ENCODE data around the gene RTN4IP1.

The RTN4IP1 gene

DNA sequence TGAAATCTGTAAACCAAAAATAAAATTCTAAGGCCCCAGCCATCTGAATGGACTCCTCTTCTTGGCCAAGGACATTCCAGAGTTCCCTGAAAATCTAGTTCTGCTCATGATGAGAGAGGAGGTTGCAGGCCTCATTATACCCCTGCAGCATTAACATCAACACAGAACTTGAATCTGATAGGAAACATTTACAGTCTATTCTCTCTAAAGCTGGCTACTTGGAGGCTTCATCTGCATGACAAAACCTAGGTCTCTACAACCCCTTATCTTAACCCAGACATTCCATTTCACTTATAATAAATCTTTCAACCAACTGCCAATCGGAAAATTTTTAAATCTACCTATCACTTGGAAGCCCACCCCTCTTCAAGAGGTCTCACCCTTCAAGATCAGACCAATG lies 15.7 kb downstream of the RTN4IP1 start:
- Histone ChIP-seq H2AFZ (ENCODE audit: low read depth, low read length, severe bottlenecking) (no peak overlapping the region), H3K4me3 (ENCODE audit: insufficient read depth, low read length, poor library complexity, severe bottlenecking) (no peak overlapping the region), H3K27ac (ENCODE audit: low read depth, low read length) (no peak overlapping the region), H4K20me1 (ENCODE audit: low read depth, low read length) (no peaks in the 10 kb centered on the region), H3K36me3 (ENCODE audit: low read length) (peaks cover 15% of the 10 kb centered on the region; the same call in 1 of the 2 replicates), H3K9ac (ENCODE audit: low read length) (no peak overlapping the region), H3K27me3 (ENCODE audit: low read length) (no peaks in the 10 kb centered on the region), H3K9me3 (ENCODE audit: insufficient read depth, low read length) (no peaks in the 10 kb centered on the region), H3K79me2 (ENCODE audit: insufficient read depth, low read length) (no peaks in the 10 kb centered on the region), H3K9me2 (replicated peaks; ENCODE audit: insufficient read depth, low read length) (no peaks in the 10 kb centered on the region), H3K4me2 (ENCODE audit: low read depth, low read length, poor library complexity, severe bottlenecking) (no peak overlapping the region), H3F3A (ENCODE audit: insufficient read depth) (no peaks in the 10 kb centered on the region; the same call in 1 of the 2 replicates)
- no peak for TF ChIP-seq EZH2phosphoT487 (conservative IDR thresholded peaks at IDR 0.05; ENCODE audit: low read length)
- TF ChIP-seq, protein P1, sequence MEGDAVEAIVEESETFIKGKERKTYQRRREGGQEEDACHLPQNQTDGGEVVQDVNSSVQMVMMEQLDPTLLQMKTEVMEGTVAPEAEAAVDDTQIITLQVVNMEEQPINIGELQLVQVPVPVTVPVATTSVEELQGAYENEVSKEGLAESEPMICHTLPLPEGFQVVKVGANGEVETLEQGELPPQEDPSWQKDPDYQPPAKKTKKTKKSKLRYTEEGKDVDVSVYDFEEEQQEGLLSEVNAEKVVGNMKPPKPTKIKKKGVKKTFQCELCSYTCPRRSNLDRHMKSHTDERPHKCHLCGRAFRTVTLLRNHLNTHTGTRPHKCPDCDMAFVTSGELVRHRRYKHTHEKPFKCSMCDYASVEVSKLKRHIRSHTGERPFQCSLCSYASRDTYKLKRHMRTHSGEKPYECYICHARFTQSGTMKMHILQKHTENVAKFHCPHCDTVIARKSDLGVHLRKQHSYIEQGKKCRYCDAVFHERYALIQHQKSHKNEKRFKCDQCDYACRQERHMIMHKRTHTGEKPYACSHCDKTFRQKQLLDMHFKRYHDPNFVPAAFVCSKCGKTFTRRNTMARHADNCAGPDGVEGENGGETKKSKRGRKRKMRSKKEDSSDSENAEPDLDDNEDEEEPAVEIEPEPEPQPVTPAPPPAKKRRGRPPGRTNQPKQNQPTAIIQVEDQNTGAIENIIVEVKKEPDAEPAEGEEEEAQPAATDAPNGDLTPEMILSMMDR (IDR thresholded peaks at IDR 0.05; ENCODE audit: insufficient read depth, low read length, poor library complexity, severe bottlenecking) = no peak

DNA sequence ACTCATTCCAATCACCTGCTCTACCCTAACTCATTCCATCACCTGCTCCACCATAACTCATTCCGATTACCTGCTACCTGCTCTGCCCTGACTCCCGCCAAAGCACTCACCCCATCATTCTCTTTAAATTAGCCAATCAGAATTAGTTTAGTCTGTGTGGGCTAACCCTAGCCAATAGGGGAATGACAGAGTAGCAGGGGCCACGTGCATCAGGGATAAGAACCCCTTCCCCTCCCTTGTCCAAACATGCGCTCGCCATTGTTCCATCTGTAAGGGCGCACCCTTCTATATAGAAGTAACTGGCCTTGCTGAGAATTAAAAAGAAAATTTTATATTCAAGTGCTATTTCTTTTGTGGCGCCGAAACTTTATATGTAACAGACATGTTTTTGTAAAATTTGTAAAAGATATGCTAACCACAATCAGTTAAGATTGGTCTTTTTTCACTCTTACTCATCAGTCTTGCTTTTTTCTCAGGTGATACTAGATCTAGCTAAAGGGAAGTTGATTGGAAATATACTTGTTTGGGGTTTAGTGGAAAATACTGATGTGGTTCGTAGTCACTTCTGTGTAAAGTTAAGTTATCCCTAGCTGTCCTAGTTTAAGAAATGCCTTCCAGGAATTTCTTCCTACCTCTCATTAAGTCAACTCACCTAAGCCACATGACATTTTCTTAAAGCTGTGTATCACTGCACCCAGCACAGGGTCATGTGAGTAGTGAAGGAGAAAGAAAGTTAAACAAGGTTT lies 16.5 kb downstream of the RTN4IP1 start:
- H3K9me3 ChIP-seq (ENCODE audit: insufficient read depth, low read length) = no peaks in the 10 kb centered on the region
- no peaks in the 10 kb centered on the region for H3K27me3 ChIP-seq (ENCODE audit: low read length)
- H2AFZ ChIP-seq (ENCODE audit: low read depth, low read length, severe bottlenecking) = no peak overlapping the region
- H3K9ac ChIP-seq (ENCODE audit: low read length) = no peak overlapping the region
- no peaks in the 10 kb centered on the region for H3K79me2 ChIP-seq (ENCODE audit: insufficient read depth, low read length)
- H3F3A ChIP-seq (ENCODE audit: insufficient read depth) = no peaks in the 10 kb centered on the region
- no peak overlapping the region for H3K4me3 ChIP-seq (ENCODE audit: insufficient read depth, low read length, poor library complexity, severe bottlenecking)
- H4K20me1 ChIP-seq (ENCODE audit: low read depth, low read length) = no peaks in the 10 kb centered on the region
- no peak overlapping the region for H3K4me2 ChIP-seq (ENCODE audit: low read depth, low read length, poor library complexity, severe bottlenecking)
- H3K9me2 ChIP-seq (replicated peaks; ENCODE audit: insufficient read depth, low read length) = no peaks in the 10 kb centered on the region
- no peak overlapping the region for H3K27ac ChIP-seq (ENCODE audit: low read depth, low read length)
- TF ChIP-seq EZH2phosphoT487 (conservative IDR thresholded peaks at IDR 0.05; ENCODE audit: low read length) = no peak
- TF ChIP-seq, protein P1 (IDR thresholded peaks at IDR 0.05; ENCODE audit: insufficient read depth, low read length, poor library complexity, severe bottlenecking) = no peak
- H3K36me3 ChIP-seq (ENCODE audit: low read length) = peaks cover 8% of the 10 kb centered on the region; the same call in 1 of the 2 replicates

DNA sequence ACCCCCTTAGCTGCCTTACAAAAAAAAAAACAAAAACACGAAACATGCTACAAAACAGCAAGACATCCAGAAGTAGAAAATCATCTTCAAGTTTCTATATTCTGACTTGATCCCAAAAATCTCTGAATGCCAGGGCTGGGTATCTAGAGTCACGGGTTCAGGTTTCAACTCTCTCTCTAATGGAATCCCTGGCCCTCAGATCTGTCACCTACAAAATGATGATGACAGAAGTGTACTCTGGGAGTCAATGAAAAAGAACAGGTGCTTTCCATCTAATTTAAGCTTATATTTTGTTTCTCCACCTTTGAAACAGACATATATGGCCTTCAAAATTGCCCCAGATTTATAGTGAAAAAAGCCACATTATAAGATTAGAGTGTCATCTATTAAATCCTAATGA lies 18.3 kb downstream of the RTN4IP1 start:
- no peak overlapping the region for H3K4me3 ChIP-seq (ENCODE audit: insufficient read depth, low read length, poor library complexity, severe bottlenecking)
- no peaks in the 10 kb centered on the region for H3K79me2 ChIP-seq (ENCODE audit: insufficient read depth, low read length)
- no peak overlapping the region for H3K27ac ChIP-seq (ENCODE audit: low read depth, low read length)
- H3F3A ChIP-seq (ENCODE audit: insufficient read depth) = no peaks in the 10 kb centered on the region
- no peaks in the 10 kb centered on the region for H4K20me1 ChIP-seq (ENCODE audit: low read depth, low read length)
- no peaks in the 10 kb centered on the region for H3K9me3 ChIP-seq (ENCODE audit: insufficient read depth, low read length)
- no peak overlapping the region for H2AFZ ChIP-seq (ENCODE audit: low read depth, low read length, severe bottlenecking)
- no peaks in the 10 kb centered on the region for H3K27me3 ChIP-seq (ENCODE audit: low read length)
- TF ChIP-seq, protein P1 (IDR thresholded peaks at IDR 0.05; ENCODE audit: insufficient read depth, low read length, poor library complexity, severe bottlenecking) = no peak
- no peak for TF ChIP-seq EZH2phosphoT487 (conservative IDR thresholded peaks at IDR 0.05; ENCODE audit: low read length)
- no peak overlapping the region for H3K4me2 ChIP-seq (ENCODE audit: low read depth, low read length, poor library complexity, severe bottlenecking)
- H3K36me3 ChIP-seq (ENCODE audit: low read length) = no peaks in the 10 kb centered on the region
- H3K9ac ChIP-seq (ENCODE audit: low read length) = no peak overlapping the region
- H3K9me2 ChIP-seq (replicated peaks; ENCODE audit: insufficient read depth, low read length) = no peaks in the 10 kb centered on the region

Measured in SU-DHL-6 (cell line).